ENCODE data around the gene GAR1.
"Not testable (repeated sequence)": the region's sequence is repeated elsewhere in the genome, so short reads cannot be mapped to it uniquely, and the experiment has no call there.

The GAR1 gene

DNA sequence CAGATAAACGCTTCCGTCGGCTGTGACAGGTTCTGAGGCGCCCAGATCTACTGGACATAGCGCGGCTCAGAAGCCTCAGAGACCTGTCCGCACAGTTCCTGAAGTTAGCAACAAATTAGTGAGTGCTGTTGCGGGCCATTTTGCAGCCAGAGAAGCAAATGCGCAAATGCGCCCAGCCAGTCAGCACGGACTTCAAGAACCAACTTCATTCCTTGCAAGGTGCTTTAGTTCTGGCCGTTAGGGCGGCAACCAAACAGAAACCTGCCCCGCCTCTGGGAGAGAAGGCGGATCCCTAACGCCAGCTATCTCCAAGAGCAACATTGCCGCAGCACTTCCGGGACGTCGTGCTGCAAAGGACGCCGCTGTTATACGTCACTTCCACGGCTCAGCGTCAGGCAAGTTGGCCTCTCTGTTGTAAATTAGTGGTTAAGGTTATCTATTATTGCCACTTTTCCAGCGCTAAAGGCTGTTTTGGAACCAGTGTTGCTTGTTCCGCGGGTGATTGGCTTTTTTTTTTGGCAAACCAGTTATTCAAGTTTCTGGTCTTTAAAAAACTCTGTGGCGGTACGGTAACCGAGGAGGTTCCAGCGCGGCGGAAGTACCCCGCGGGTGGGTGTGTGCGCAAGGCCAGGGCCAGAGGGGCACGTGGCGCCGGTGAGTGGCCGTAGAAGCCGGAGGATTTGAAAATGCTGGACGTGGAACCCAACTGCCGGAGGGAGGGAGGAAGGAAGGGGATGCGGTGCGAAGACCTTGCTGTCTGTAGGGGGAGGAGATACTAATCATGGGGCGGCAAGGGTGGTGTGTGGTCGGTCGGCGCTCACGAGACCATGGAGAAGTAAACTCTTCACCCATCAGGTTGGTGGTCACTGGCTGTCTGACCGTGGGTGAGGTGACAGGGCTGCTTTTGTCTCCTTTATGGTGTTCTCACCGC, at the start of gene GAR1:
Gene GAR1, plus strand, starts transcription at position 612 of the 931 bp plus-strand sequence. CDS start 403 bp downstream, outside the sequence.
- peak within 1 kb of the TSS; percentile 85 for H2AFZ ChIP-seq (ENCODE audit: low read depth, low read length)
- peaks cover 49% of the 10 kb centered on the region for H3K79me2 ChIP-seq (ENCODE audit: low read length)

DNA sequence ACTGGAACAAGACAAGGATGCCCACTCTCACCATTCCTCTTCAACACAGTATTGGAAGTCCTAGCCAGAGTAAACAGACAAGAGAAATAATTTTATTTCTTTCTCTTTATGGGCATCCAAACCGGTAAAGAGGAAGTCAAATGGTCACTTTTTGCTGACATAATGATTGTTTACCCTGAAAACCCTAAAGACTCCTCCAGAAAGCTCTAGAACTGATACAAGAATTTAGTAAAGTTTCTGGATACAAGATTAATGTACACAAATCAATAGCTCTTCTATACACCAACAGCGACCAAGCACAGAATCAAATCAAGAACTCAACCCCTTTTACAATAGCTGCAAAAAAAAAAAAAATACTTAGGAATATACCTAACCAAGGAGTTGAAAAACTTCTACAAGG, 33.5 kb upstream of the GAR1 start:
- not testable (repeated sequence) for H3K79me2 ChIP-seq (ENCODE audit: low read length); H3K4me2 ChIP-seq (ENCODE audit: low read length); H3K27me3 ChIP-seq (ENCODE audit: low read depth, low read length)

More for the DNA sequence above, at the start of gene GAR1:
- peaks cover 18% of the 10 kb centered on the region for H3K36me3 ChIP-seq (replicated peaks; ENCODE audit: low read depth, low read length)
- TF ChIP-seq EZH2phosphoT487 (IDR thresholded peaks at IDR 0.05; ENCODE audit: low read depth): no peak
- TF ChIP-seq, protein P1, sequence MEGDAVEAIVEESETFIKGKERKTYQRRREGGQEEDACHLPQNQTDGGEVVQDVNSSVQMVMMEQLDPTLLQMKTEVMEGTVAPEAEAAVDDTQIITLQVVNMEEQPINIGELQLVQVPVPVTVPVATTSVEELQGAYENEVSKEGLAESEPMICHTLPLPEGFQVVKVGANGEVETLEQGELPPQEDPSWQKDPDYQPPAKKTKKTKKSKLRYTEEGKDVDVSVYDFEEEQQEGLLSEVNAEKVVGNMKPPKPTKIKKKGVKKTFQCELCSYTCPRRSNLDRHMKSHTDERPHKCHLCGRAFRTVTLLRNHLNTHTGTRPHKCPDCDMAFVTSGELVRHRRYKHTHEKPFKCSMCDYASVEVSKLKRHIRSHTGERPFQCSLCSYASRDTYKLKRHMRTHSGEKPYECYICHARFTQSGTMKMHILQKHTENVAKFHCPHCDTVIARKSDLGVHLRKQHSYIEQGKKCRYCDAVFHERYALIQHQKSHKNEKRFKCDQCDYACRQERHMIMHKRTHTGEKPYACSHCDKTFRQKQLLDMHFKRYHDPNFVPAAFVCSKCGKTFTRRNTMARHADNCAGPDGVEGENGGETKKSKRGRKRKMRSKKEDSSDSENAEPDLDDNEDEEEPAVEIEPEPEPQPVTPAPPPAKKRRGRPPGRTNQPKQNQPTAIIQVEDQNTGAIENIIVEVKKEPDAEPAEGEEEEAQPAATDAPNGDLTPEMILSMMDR (IDR thresholded peaks at IDR 0.05; ENCODE audit: low read depth, low read length): no peak
- peak within 1 kb of the TSS; percentile 97 for H3K4me3 ChIP-seq (ENCODE audit: low read length)
- peak within 1 kb of the TSS; percentile 70 for H3K27ac ChIP-seq (ENCODE audit: low read length)
- H3K9me3 ChIP-seq (ENCODE audit: insufficient read depth, low read length): no peaks in the 10 kb centered on the region
- no peaks in the 10 kb centered on the region for H4K20me1 ChIP-seq (ENCODE audit: insufficient read depth, low read length)
- peak within 1 kb of the TSS; percentile 95 for H3K9ac ChIP-seq (ENCODE audit: low read length)
- no peaks in the 10 kb centered on the region for H3K27me3 ChIP-seq (ENCODE audit: low read depth, low read length)
- H3K4me1 ChIP-seq (ENCODE audit: low read length): peaks cover 28% of the 10 kb centered on the region
- H3K4me2 ChIP-seq (ENCODE audit: low read length): peak within 1 kb of the TSS; percentile 91

DNA sequence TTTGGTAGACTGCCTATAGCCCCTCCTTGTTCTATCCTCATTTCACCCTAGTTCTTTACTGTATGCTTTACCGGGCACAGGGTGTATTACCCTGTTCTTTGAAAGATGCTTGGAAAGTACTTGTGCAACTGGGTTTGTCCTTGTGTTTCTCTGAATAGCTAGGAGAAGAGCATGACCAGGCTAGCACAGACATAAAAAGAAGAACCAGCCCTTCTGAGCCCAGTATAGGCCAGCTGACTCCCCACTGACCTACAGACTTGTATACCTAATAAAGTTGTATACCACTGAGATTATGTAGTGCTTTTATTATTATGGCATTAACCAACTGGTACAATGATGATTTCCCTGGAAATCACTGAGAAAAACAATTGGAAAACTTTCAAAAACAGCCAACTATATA, 28.7 kb upstream of the GAR1 start:
- Histone ChIP-seq H3K79me2 (ENCODE audit: low read length) (no peaks in the 10 kb centered on the region), H3K4me1 (ENCODE audit: low read length) (no peaks in the 10 kb centered on the region), H3K4me3 (ENCODE audit: low read length) (no peak overlapping the region), H3K9me3 (ENCODE audit: insufficient read depth, low read length) (no peaks in the 10 kb centered on the region), H3K27ac (ENCODE audit: low read length) (no peak overlapping the region), H3K36me3 (replicated peaks; ENCODE audit: low read depth, low read length) (no peaks in the 10 kb centered on the region), H3K4me2 (ENCODE audit: low read length) (no peak overlapping the region), H4K20me1 (ENCODE audit: insufficient read depth, low read length) (no peaks in the 10 kb centered on the region), H3K9ac (ENCODE audit: low read length) (no peak overlapping the region), H3K27me3 (ENCODE audit: low read depth, low read length) (no peaks in the 10 kb centered on the region), H2AFZ (ENCODE audit: low read depth, low read length) (no peak overlapping the region)
- TF ChIP-seq, protein P1 (IDR thresholded peaks at IDR 0.05; ENCODE audit: low read depth, low read length): no peak
- TF ChIP-seq EZH2phosphoT487 (IDR thresholded peaks at IDR 0.05; ENCODE audit: low read depth): no peak

More for the DNA sequence above, 33.5 kb upstream of the GAR1 start:
- not testable (repeated sequence) for H3K36me3 ChIP-seq (replicated peaks; ENCODE audit: low read depth, low read length); H3K4me3 ChIP-seq (ENCODE audit: low read length); H3K9me3 ChIP-seq (ENCODE audit: insufficient read depth, low read length); H2AFZ ChIP-seq (ENCODE audit: low read depth, low read length); H3K9ac ChIP-seq (ENCODE audit: low read length); H4K20me1 ChIP-seq (ENCODE audit: insufficient read depth, low read length); H3K4me1 ChIP-seq (ENCODE audit: low read length); H3K27ac ChIP-seq (ENCODE audit: low read length)

DNA sequence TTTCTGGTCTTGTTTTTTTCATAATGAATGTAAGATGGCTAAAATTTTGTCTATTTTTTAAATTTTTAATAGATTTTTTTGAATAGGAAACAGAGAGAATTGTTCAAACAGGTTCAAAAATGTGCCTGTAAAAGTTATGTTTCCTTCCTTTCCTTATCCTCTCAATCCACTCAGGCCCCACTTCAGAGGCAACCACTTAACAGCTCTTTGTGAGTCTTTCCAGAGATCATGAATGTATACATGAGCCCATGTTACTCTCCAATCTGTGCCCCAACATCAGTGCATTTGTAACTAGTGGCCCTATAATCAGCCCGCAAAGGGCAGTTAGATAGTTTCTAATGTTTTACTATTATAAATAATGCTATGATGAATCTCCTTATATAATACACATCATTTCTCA, 27.8 kb upstream of the GAR1 start:
- Histone ChIP-seq H3K27ac (ENCODE audit: low read length) (no peak overlapping the region), H2AFZ (ENCODE audit: low read depth, low read length) (no peak overlapping the region)

More for the DNA sequence above, 27.8 kb upstream of the GAR1 start:
- Histone ChIP-seq H3K4me1 (ENCODE audit: low read length) (no peaks in the 10 kb centered on the region), H3K4me2 (ENCODE audit: low read length) (no peak overlapping the region), H3K36me3 (replicated peaks; ENCODE audit: low read depth, low read length) (no peaks in the 10 kb centered on the region), H3K9ac (ENCODE audit: low read length) (no peak overlapping the region), H3K79me2 (ENCODE audit: low read length) (no peaks in the 10 kb centered on the region), H3K9me3 (ENCODE audit: insufficient read depth, low read length) (no peaks in the 10 kb centered on the region), H4K20me1 (ENCODE audit: insufficient read depth, low read length) (no peaks in the 10 kb centered on the region), H3K27me3 (ENCODE audit: low read depth, low read length) (no peaks in the 10 kb centered on the region), H3K4me3 (ENCODE audit: low read length) (no peak overlapping the region)
- no peak for TF ChIP-seq EZH2phosphoT487 (IDR thresholded peaks at IDR 0.05; ENCODE audit: low read depth)
- TF ChIP-seq, protein P1 (IDR thresholded peaks at IDR 0.05; ENCODE audit: low read depth, low read length): no peak

Measured in OCI-LY3 (cell line).